Endothelial cell of umbilical vein (primary cell): ENCODE measurements around the gene PPP5C. TPM values are rescaled to one million over a fixed set of nuclear protein-coding genes. Genes with fewer than 3 reads are reported as not detected.

Experiments
- BruUV-seq: library from RNA; stranded (reverse); fragments of 400-500 nt; replicated peaks from 2 replicates; lab custom pipeline; 2021; lab: Mats Ljungman, UMichigan
- CTCF ChIA-PET: fragments of 300-600, 350-600 bp; sonication (Branson Sonifier 250); formaldehyde crosslinking; loops from one replicate; lab custom pipeline; 2021; ENCODE audit warnings: antibody characterized with exemption, inconsistent platforms; lab: Charles Lee
- POLR2A ChIA-PET: fragments of 300-600, 350-600 bp; sonication (Branson Sonifier 250); formaldehyde crosslinking; loops from one replicate; lab custom pipeline; 2021; ENCODE audit warnings: antibody characterized with exemption, inconsistent platforms; lab: Charles Lee
- DNase-seq: peaks from one replicate; pipeline ENCODE4 v3.0.0-alpha.2; 2011; ENCODE audit warnings: low read depth, low spot score
- FAIRE-seq: peaks from 2 replicates; lab custom pipeline; 2011; peaks lifted over from hg19 to GRCh38; lab: Jason Lieb, UNC
- H2AFZ ChIP-seq: 2 replicates; pipeline ENCODE4 v1.6.0; 2012; ENCODE audit warnings: low read depth, low read length, control low read depth, inconsistent platforms
- H3K27ac ChIP-seq: 2 replicates; pipeline ENCODE4 v1.5.1; 2011; ENCODE audit warnings: low read depth, mild to moderate bottlenecking, control low read depth, low read length, moderate library complexity; ENCODE audit not compliant: insufficient read depth
- H3K27me3 ChIP-seq, 2 experiments: 2 replicates each; pipeline versions ENCODE4 v1.6.0 to v1.6.1; 2011; ENCODE audit warnings: low read length in 2 of 2, mixed read lengths in 1 of 2; ENCODE audit not compliant: control insufficient read depth in 2 of 2, insufficient read depth in 2 of 2
- H3K36me3 ChIP-seq, 2 experiments: 2 replicates in 1 of 2; 3 replicates in 1 of 2; pipeline ENCODE4 v1.5.1; 2011; ENCODE audit warnings: low read length in 2 of 2, mild to moderate bottlenecking in 1 of 2, moderate library complexity in 1 of 2; ENCODE audit not compliant: control insufficient read depth in 2 of 2, insufficient read depth in 2 of 2; ENCODE audit errors: extremely low read depth in 1 of 2
- H3K4me1 ChIP-seq: 3 replicates; pipeline ENCODE4 v1.5.1; 2011; ENCODE audit warnings: mild to moderate bottlenecking, low read length; ENCODE audit not compliant: control insufficient read depth, insufficient read depth; ENCODE audit errors: extremely low read depth
- H3K4me2 ChIP-seq: 2 replicates; pipeline ENCODE4 v1.6.1; 2011; ENCODE audit warnings: low read length, control low read depth, mixed read lengths; ENCODE audit not compliant: insufficient read depth
- H3K4me3 ChIP-seq, 3 experiments: fragments of 200-600 bp in 1 of 3; sonication (generic), shearing (Covaris generic) in 1 of 3; replicated peaks in 1 of 3; 2 replicates each; pipeline ENCODE4 v1.5.1; 2011 to 2016; ENCODE audit warnings: control low read depth in 3 of 3, low read length in 3 of 3, mild to moderate bottlenecking in 2 of 3, inconsistent platforms in 1 of 3, low read depth in 1 of 3, moderate library complexity in 1 of 3; ENCODE audit not compliant: insufficient read depth in 1 of 3
- H3K79me2 ChIP-seq: 2 replicates; pipeline ENCODE4 v1.6.0; 2012; ENCODE audit warnings: low read length, inconsistent platforms; ENCODE audit not compliant: control insufficient read depth, insufficient read depth
- H3K9ac ChIP-seq: replicated peaks from 2 replicates; pipeline ENCODE3; 2011; ENCODE audit warnings: low read length, control low read depth; ENCODE audit not compliant: insufficient read depth; ENCODE audit errors: extremely low read depth
- H3K9me1 ChIP-seq: replicated peaks from 3 replicates; pipeline ENCODE4 v1.6.0; 2011; ENCODE audit warnings: mild to moderate bottlenecking, low read length; ENCODE audit not compliant: control insufficient read depth, insufficient read depth; ENCODE audit errors: extremely low read depth
- H3K9me3 ChIP-seq: replicated peaks from 2 replicates; pipeline ENCODE4 v1.5.1; 2012; ENCODE audit warnings: low read length, inconsistent platforms; ENCODE audit not compliant: control insufficient read depth, insufficient read depth
- H4K20me1 ChIP-seq: replicated peaks from 2 replicates; pipeline ENCODE3; 2011; ENCODE audit warnings: mild to moderate bottlenecking, low read length; ENCODE audit not compliant: control insufficient read depth, insufficient read depth; ENCODE audit errors: extremely low read depth
- EZH2 ChIP-seq: IDR thresholded peaks from 2 replicates; pipeline ENCODE4 v1.6.1; 2012; ENCODE audit warnings: borderline replicate concordance, low read depth, mild to moderate bottlenecking, moderate library complexity, low read length, inconsistent platforms; ENCODE audit not compliant: severe bottlenecking
- FOS ChIP-seq: IDR thresholded peaks from 2 replicates; pipeline ENCODE4 v1.6.1; 2011; ENCODE audit warnings: mild to moderate bottlenecking, low read length, moderate library complexity, borderline replicate concordance; ENCODE audit not compliant: insufficient read depth
- GATA2 ChIP-seq: IDR thresholded peaks from 2 replicates; pipeline ENCODE4 v1.7.0; 2011; ENCODE audit warnings: low read depth, mild to moderate bottlenecking, moderate library complexity, mixed read lengths, low read length; ENCODE audit not compliant: insufficient read length, insufficient read depth
- JUN ChIP-seq: IDR thresholded peaks from 2 replicates; pipeline ENCODE4 v1.6.1; 2011; ENCODE audit warnings: borderline replicate concordance, low read depth; ENCODE audit not compliant: insufficient read length, insufficient read depth
- MAX ChIP-seq: IDR thresholded peaks from 2 replicates; pipeline ENCODE4 v1.6.1; 2011; ENCODE audit not compliant: insufficient read depth, insufficient read length
- MYC ChIP-seq: IDR thresholded peaks from one replicate; pipeline ENCODE4 v1.6.1; 2011; ENCODE audit warnings: mild to moderate bottlenecking, low read depth, low read length
- POLR2A ChIP-seq: IDR thresholded peaks from 2 replicates; pipeline ENCODE4 v1.6.1; 2012; ENCODE audit warnings: low read depth, mild to moderate bottlenecking, control low read depth, low read length
- POLR2AphosphoS5 ChIP-seq: IDR thresholded peaks from 2 replicates; pipeline ENCODE4 v1.6.1; 2012; ENCODE audit warnings: low read depth, mild to moderate bottlenecking, control low read depth, low read length, moderate library complexity; ENCODE audit not compliant: insufficient read depth
- dilution Hi-C: fragments of 300-500 bp; cut with MboI; formaldehyde crosslinking; loops from one replicate; pipeline ENCODE4 v1.15.0; 2019; ENCODE audit warnings: low sequenced_read_pairs; ENCODE audit not compliant: extremely low pct_ligation_motif_present
- intact Hi-C: fragments of 100-400 bp; cut with micrococcal nuclease; formaldehyde crosslinking; loops from one replicate; pipeline ENCODE4 v1.10.0; 2022
- polyA plus RNA-seq, 4 experiments: library from polyadenylated mRNA; depleted of rRNA in 3 of 4; stranded (reverse) in 3 of 4; unstranded in 1 of 4; fragments of >200 nt; gene quantifications; 2 replicates each; pipeline versions ENCODE4 v1.2.1 to v1.2.3, GENCODE V29; 2011 to 2012; ENCODE audit warnings: missing spikeins in 1 of 4
- total RNA-seq: library from RNA; stranded (reverse); gene quantifications from 2 replicates; pipeline ENCODE4 v1.2.3, GENCODE V29; 2021
- TF ChIP-seq, protein P1 (sequence below), 2 donors: IDR thresholded peaks; 1 replicate in 1 of 2; 2 replicates in 1 of 2; pipeline ENCODE4 v1.5.1; 2011; ENCODE audit warnings: low read length in 2 of 2, mild to moderate bottlenecking in 2 of 2, moderate library complexity in 2 of 2, control low read depth in 1 of 2, inconsistent platforms in 1 of 2, low read depth in 1 of 2; ENCODE audit not compliant: insufficient read depth in 1 of 2; ENCODE audit errors: extremely low read depth in 1 of 2

Gene PPP5C
- total and polyA plus RNA-seq, 2 donors (not counting 3 experiments of a cell fraction or from before 2014, with no cell fraction given) = 114 to 172 TPM

GRCh38 chr19:46330319-46330918 is 16.5 kb upstream of the PPP5C start:
- CTCF ChIA-PET = no interaction called here
- intact Hi-C loops (no loop called here), dilution Hi-C loops (no loop called here)
- H3K4me2 ChIP-seq = no peak overlapping the region
- no TSS peak for BruUV-seq
- TF ChIP-seq MAX (no peak), POLR2A (no peak), EZH2 (no peak), JUN (no peak), POLR2AphosphoS5 (no peak), FOS (no peak), MYC (no peak), GATA2 (no peak)
- TF ChIP-seq, protein P1, sequence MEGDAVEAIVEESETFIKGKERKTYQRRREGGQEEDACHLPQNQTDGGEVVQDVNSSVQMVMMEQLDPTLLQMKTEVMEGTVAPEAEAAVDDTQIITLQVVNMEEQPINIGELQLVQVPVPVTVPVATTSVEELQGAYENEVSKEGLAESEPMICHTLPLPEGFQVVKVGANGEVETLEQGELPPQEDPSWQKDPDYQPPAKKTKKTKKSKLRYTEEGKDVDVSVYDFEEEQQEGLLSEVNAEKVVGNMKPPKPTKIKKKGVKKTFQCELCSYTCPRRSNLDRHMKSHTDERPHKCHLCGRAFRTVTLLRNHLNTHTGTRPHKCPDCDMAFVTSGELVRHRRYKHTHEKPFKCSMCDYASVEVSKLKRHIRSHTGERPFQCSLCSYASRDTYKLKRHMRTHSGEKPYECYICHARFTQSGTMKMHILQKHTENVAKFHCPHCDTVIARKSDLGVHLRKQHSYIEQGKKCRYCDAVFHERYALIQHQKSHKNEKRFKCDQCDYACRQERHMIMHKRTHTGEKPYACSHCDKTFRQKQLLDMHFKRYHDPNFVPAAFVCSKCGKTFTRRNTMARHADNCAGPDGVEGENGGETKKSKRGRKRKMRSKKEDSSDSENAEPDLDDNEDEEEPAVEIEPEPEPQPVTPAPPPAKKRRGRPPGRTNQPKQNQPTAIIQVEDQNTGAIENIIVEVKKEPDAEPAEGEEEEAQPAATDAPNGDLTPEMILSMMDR (IDR thresholded peaks at IDR 0.05; ENCODE audit: extremely low read depth in 1 of 2, insufficient read depth in 1 of 2, low read depth in 1 of 2, low read length in 2 of 2) = no peak
- POLR2A ChIA-PET = no interaction called here
- no peak for FAIRE-seq
- no peaks in the 10 kb centered on the region for H3K27me3 ChIP-seq
- no peak overlapping the region for H3K9ac ChIP-seq
- H3K36me3 ChIP-seq = peaks cover 0 to 11% of the 10 kb centered on the region in 2 experiments
- H3K4me3 ChIP-seq = no peak overlapping the region
- no peaks in the 10 kb centered on the region for H3K9me1 ChIP-seq
- H4K20me1 ChIP-seq = no peaks in the 10 kb centered on the region
- no peak overlapping the region for H2AFZ ChIP-seq
- no peaks in the 10 kb centered on the region for H3K79me2 ChIP-seq
- H3K27ac ChIP-seq = no peak overlapping the region
- H3K4me1 ChIP-seq = no peaks in the 10 kb centered on the region
- DNase-seq = no peak
- no peaks in the 10 kb centered on the region for H3K9me3 ChIP-seq
